ENCODE measurements around the gene ZC3H18. TPM values are rescaled to one million over a fixed set of nuclear protein-coding genes. Genes with fewer than 3 reads are reported as not detected.

The ZC3H18 gene
- total and polyA plus RNA-seq, 2 of the 4 experiments (the other 2 are of a cell fraction), result 3.4 to 21.3 TPM

GRCh38 chr16:88591577-88592021 lies 21.4 kb downstream of the ZC3H18 start:
- BruUV-seq (replicated peaks), result no TSS peak
- H3K27ac ChIP-seq (ENCODE audit: insufficient read depth, low read length), result no peak overlapping the region
- H3K56ac ChIP-seq (ENCODE audit: extremely low read depth, insufficient read depth, low read length), result 0 out of 2 replicates have a peak overlapping the region, but pooled peaks have one; percentile 1
- H3K4me1 ChIP-seq (ENCODE audit: control insufficient read depth, insufficient read depth, low read length), result no peaks in the 10 kb centered on the region
- no peak overlapping the region for H2BK120ac ChIP-seq (ENCODE audit: low read depth, low read length)
- H2AK9ac ChIP-seq (replicated peaks; ENCODE audit: low read depth, low read length, poor library complexity), result no peak overlapping the region
- no peak overlapping the region for H2AK5ac ChIP-seq (ENCODE audit: low read depth, low read length)
- no peak overlapping the region for H2BK15ac ChIP-seq (ENCODE audit: low read depth, low read length)
- ChIA-PET CTCF (no interaction called here), POLR2A (ENCODE audit: unreplicated experiment) (no interaction called here)
- no peak for TF ChIP-seq FOS (IDR thresholded peaks at IDR 0.05; ENCODE audit: low read depth, low read length)
- TF ChIP-seq, protein P1, sequence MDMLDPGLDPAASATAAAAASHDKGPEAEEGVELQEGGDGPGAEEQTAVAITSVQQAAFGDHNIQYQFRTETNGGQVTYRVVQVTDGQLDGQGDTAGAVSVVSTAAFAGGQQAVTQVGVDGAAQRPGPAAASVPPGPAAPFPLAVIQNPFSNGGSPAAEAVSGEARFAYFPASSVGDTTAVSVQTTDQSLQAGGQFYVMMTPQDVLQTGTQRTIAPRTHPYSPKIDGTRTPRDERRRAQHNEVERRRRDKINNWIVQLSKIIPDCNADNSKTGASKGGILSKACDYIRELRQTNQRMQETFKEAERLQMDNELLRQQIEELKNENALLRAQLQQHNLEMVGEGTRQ (IDR thresholded peaks at IDR 0.05; ENCODE audit: low read depth, low read length), result no peak
- TF ChIP-seq MXI1 (IDR thresholded peaks at IDR 0.05; ENCODE audit: borderline replicate concordance, low read depth, low read length), result no peak
- TF ChIP-seq RAD21 (IDR thresholded peaks at IDR 0.05; ENCODE audit: low read length), result no peak
- TF ChIP-seq RCOR1 (IDR thresholded peaks at IDR 0.05; ENCODE audit: insufficient replicate concordance, low read length), result no peak
- H3K27me3 ChIP-seq (ENCODE audit: control insufficient read depth, insufficient read depth, low read length), result no peaks in the 10 kb centered on the region
- in situ Hi-C loops (cut with MboI; ENCODE audit: low sequenced_read_pairs), result no loop called here
- no peak overlapping the region for H3K4me2 ChIP-seq (ENCODE audit: low read depth, low read length)
- WGBS, 2 experiments (ENCODE audit: extremely low coverage in 2 of 2, insufficient read length in 1 of 2), result 100% methylated on average over 5 of the region's 10 CpGs; no CpG with 5 or more reads in 1 of the 2 experiments
- no peak overlapping the region for H4K8ac ChIP-seq (ENCODE audit: low read depth in 2 of 2, low read length in 2 of 2)
- peaks cover 40% of the 10 kb centered on the region for H3K36me3 ChIP-seq (ENCODE audit: control insufficient read depth, insufficient read depth, low read length)
- peaks cover 16 to 60% of the 10 kb centered on the region in 2 experiments for H3K79me1 ChIP-seq (ENCODE audit: low read depth in 1 of 2, low read length in 2 of 2)
- dilution Hi-C loops (cut with HindIII; ENCODE audit: low sequenced_read_pairs, unreplicated experiment), result no loop called here
- no peak overlapping the region for H2AFZ ChIP-seq (replicated peaks; ENCODE audit: low read length, poor library complexity)
- intact Hi-C loops (cut with micrococcal nuclease), result no loop called here
- no peaks in the 10 kb centered on the region for H3K9me3 ChIP-seq (ENCODE audit: control insufficient read depth, insufficient read depth, low read length)
- H3K4me3 ChIP-seq (ENCODE audit: insufficient read depth, low read depth, low read length), result no peak overlapping the region
- no peak overlapping the region for H2BK5ac ChIP-seq (ENCODE audit: low read depth, low read length, poor library complexity, severe bottlenecking)
- H4K20me1 ChIP-seq (ENCODE audit: insufficient read depth, low read length), result peaks cover 32% of the 10 kb centered on the region
- ATAC-seq (ENCODE audit: low read depth) (no peak), DNase-seq (peak; percentile 8)
- peaks cover 3% of the 10 kb centered on the region; the same call in 1 of the 2 replicates for H3K9me1 ChIP-seq (ENCODE audit: insufficient read depth, low read length)
- no peak overlapping the region for H4K91ac ChIP-seq (ENCODE audit: insufficient read depth, low read depth, low read length)
- H2BK20ac ChIP-seq (ENCODE audit: low read depth, low read length), result no peak overlapping the region
- no peak overlapping the region for H3K23ac ChIP-seq (ENCODE audit: low read depth, low read length)
- no peak overlapping the region for H3K9ac ChIP-seq (ENCODE audit: low read depth, low read length)
- no peak overlapping the region for H3K14ac ChIP-seq (replicated peaks; ENCODE audit: low read depth, low read length)
- no peak overlapping the region for H3K4ac ChIP-seq (ENCODE audit: low read depth, low read length)
- no peak overlapping the region for H3K18ac ChIP-seq (ENCODE audit: low read depth, low read length)
- no peak overlapping the region for H4K5ac ChIP-seq (ENCODE audit: low read depth, low read length)
